Raji (cell line): ENCODE results near the gene CFAP53.

Experiments
- POLR2A ChIP-seq: IDR thresholded peaks from 2 replicates; pipeline ENCODE4 v1.6.1; 2011; ENCODE audit warnings: low read depth, low read length, control low read depth; ENCODE audit not compliant: insufficient read depth

The CFAP53 gene

GRCh38 chr18:50266248-50266704 is at the start of gene CFAP53:
Gene CFAP53, minus strand, starts transcription at chr18:50266495. Its CDS starts 91 bp downstream, at chr18:50266404.
- peak; percentile 37; the same call in 1 of the 2 replicates for TF ChIP-seq POLR2A

GRCh38 chr18:50315100-50315871 is 49.0 kb upstream of the CFAP53 start:
- no peak for TF ChIP-seq POLR2A

- no peak for TF ChIP-seq POLR2A
Observed at GRCh38 chr18:50313873-50314460, 47.7 kb upstream of the CFAP53 start.

- TF ChIP-seq POLR2A, result no peak
Observed at GRCh38 chr18:50313031-50313607, 46.8 kb upstream of the CFAP53 start.

GRCh38 chr18:50312296-50313030 is 46.2 kb upstream of the CFAP53 start:
- no peak for TF ChIP-seq POLR2A

GRCh38 chr18:50311650-50312049 is 45.4 kb upstream of the CFAP53 start:
- no peak for TF ChIP-seq POLR2A

GRCh38 chr18:50310080-50310479 is 43.8 kb upstream of the CFAP53 start:
- no peak for TF ChIP-seq POLR2A

- no peak; the same call in none of the 2 replicates for TF ChIP-seq POLR2A
Observed at GRCh38 chr18:50307738-50308470, 41.6 kb upstream of the CFAP53 start.

- TF ChIP-seq POLR2A, result peak; percentile 53; the same call in 1 of the 2 replicates
Observed at GRCh38 chr18:50307400-50307737, 41.1 kb upstream of the CFAP53 start.

GRCh38 chr18:50306944-50307343 is 40.6 kb upstream of the CFAP53 start:
- no peak for TF ChIP-seq POLR2A

GRCh38 chr18:50301074-50301473 is 34.8 kb upstream of the CFAP53 start:
- no peak for TF ChIP-seq POLR2A

GRCh38 chr18:50299626-50300388 is 33.5 kb upstream of the CFAP53 start:
- TF ChIP-seq POLR2A, result no peak

- TF ChIP-seq POLR2A, result no peak
Observed at GRCh38 chr18:50298443-50299284, 32.4 kb upstream of the CFAP53 start.

- TF ChIP-seq POLR2A, result 0 out of 2 replicates have a peak, but pooled peaks have one; percentile 12
Observed at GRCh38 chr18:50297621-50298442, 31.5 kb upstream of the CFAP53 start.
